ENCODE data around the gene IDH2.

GRCh38 chr15:90078965-90079364 is 23.3 kb downstream of the IDH2 start:
- TF ChIP-seq CTCF (IDR thresholded peaks at IDR 0.05) (no peak), POLR2A (IDR thresholded peaks at IDR 0.05) (no peak)
